Duodenal mucosa (tissue), 2 donors: Measurements from ENCODE around the gene PLB1.

Experiments
- H3K27ac ChIP-seq: one replicate; pipeline ENCODE4 v1.7.0; 2013; ENCODE audit warnings: low read depth, low read length
- H3K27me3 ChIP-seq, 2 donors: one replicate each; pipeline ENCODE4 v1.7.0; 2013; ENCODE audit warnings: low read length in 2 of 2, control low read depth in 1 of 2; ENCODE audit not compliant: insufficient read depth in 2 of 2, control insufficient read depth in 1 of 2
- H3K36me3 ChIP-seq, 2 donors: one replicate each; pipeline ENCODE4 v1.7.0; 2013; ENCODE audit warnings: low read length in 2 of 2, control low read depth in 1 of 2; ENCODE audit not compliant: insufficient read depth in 2 of 2, control insufficient read depth in 1 of 2
- H3K4me1 ChIP-seq, 2 donors: one replicate each; pipeline ENCODE4 v1.7.0; 2013; ENCODE audit warnings: low read length in 2 of 2, control low read depth in 1 of 2; ENCODE audit not compliant: insufficient read depth in 2 of 2, control insufficient read depth in 1 of 2
- H3K4me3 ChIP-seq, 2 donors: one replicate each; pipeline ENCODE4 v1.7.0; 2013; ENCODE audit warnings: low read length in 2 of 2, low read depth in 1 of 2
- H3K9ac ChIP-seq, 2 donors: one replicate each; pipeline ENCODE4 v1.7.0; 2013; ENCODE audit warnings: low read length in 2 of 2, low read depth in 1 of 2
- H3K9me3 ChIP-seq, 2 donors: one replicate each; pipeline ENCODE4 v1.7.0; 2013; ENCODE audit warnings: low read length in 2 of 2, control low read depth in 1 of 2; ENCODE audit not compliant: control insufficient read depth in 1 of 2

PLB1 gene, protein sequence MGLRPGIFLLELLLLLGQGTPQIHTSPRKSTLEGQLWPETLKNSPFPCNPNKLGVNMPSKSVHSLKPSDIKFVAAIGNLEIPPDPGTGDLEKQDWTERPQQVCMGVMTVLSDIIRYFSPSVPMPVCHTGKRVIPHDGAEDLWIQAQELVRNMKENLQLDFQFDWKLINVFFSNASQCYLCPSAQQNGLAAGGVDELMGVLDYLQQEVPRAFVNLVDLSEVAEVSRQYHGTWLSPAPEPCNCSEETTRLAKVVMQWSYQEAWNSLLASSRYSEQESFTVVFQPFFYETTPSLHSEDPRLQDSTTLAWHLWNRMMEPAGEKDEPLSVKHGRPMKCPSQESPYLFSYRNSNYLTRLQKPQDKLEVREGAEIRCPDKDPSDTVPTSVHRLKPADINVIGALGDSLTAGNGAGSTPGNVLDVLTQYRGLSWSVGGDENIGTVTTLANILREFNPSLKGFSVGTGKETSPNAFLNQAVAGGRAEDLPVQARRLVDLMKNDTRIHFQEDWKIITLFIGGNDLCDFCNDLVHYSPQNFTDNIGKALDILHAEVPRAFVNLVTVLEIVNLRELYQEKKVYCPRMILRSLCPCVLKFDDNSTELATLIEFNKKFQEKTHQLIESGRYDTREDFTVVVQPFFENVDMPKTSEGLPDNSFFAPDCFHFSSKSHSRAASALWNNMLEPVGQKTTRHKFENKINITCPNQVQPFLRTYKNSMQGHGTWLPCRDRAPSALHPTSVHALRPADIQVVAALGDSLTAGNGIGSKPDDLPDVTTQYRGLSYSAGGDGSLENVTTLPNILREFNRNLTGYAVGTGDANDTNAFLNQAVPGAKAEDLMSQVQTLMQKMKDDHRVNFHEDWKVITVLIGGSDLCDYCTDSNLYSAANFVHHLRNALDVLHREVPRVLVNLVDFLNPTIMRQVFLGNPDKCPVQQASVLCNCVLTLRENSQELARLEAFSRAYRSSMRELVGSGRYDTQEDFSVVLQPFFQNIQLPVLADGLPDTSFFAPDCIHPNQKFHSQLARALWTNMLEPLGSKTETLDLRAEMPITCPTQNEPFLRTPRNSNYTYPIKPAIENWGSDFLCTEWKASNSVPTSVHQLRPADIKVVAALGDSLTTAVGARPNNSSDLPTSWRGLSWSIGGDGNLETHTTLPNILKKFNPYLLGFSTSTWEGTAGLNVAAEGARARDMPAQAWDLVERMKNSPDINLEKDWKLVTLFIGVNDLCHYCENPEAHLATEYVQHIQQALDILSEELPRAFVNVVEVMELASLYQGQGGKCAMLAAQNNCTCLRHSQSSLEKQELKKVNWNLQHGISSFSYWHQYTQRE (N-terminal part only)

DNA sequence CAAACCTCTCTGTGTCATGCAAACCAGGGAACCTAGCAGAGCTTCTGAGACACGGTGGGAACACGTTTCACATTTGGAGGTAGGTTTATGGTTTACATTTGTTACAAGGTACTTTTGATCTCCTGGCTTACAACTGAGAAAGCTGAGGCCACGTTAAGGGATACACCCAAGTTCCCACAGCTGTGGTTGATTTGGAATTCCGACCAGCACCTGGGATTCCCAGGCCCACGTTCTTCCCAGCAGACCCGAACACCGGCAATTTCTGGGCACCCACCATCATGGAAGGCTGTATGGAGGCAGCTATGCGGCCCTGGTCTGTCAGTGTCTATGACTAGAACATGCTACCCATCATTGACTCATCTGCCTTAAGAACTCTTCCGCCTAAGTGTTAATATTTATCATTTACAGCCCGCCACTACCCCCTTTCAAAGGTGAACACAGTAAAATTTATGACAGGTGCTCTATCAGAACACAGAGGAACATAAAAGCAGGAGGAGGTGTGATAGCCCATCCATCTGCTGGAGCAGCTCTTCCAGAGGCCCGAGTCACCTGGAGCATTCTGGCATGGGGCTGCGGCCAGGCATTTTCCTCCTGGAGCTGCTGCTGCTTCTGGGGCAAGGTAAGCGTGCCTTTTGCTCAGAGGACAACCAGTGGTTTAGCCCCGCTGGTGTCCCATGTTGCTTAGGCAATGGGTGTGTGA, at the start of gene PLB1:
TSS of gene PLB1 (plus strand) at position 510 of the 700 bp plus-strand sequence. CDS start at position 565, 55 bp downstream.
- Histone ChIP-seq H3K9ac (no peak within 1 kb of the TSS), H3K4me3 (no peak within 1 kb of the TSS), H3K9me3 (no peaks in the 10 kb centered on the region), H3K4me1 (peaks cover 0 to 16% of the 10 kb centered on the region in 2 donors), H3K27me3 (no peaks in the 10 kb centered on the region), H3K27ac (no peak within 1 kb of the TSS), H3K36me3 (no peaks in the 10 kb centered on the region)

DNA sequence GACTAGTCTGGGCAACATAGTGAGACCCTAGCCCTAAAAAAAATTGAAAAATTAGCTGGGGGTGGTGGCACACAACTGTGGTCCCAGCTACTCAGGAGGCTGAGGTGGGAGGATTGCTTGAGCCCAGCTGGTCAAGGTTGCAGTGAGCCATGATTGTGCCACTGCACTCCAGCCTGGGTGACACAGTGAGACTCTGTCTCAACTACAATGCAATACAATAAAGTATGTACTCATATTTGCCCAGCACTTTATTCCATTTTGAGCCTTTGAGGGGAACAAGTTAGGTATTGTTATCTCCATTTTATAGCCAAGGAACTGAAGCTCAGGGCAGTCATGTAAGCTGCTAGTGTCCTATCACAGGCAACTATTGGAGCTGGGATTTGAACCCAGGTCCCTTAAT, 49.3 kb upstream of the PLB1 start:
- no peak overlapping the region for H3K27ac ChIP-seq
- no peak overlapping the region for H3K4me3 ChIP-seq
- H3K9ac ChIP-seq = no peak overlapping the region
- no peaks in the 10 kb centered on the region for H3K9me3 ChIP-seq
- H3K36me3 ChIP-seq = no peaks in the 10 kb centered on the region
- H3K27me3 ChIP-seq = no peaks in the 10 kb centered on the region
- no peaks in the 10 kb centered on the region for H3K4me1 ChIP-seq

DNA sequence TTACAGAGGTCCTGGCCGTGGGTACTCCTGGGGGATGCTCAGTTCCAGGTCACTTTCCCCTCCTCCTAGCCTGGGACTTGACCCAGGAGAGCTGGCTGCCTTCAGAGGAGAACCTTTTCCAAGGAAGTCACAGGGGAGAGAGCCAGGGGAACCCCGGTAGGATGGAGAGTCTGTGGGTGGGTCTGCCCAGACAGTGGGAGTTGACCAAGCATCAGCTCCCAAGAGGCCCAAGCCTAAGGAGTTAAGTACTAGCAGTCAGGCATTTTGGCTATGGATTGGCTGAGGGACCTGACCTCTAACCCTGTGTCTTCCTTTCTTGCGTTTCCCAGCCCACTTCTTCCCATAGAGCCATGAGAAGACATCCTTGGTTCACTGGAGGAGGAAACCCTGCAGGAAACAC, 48.8 kb upstream of the PLB1 start:
- Histone ChIP-seq H3K4me1 (no peaks in the 10 kb centered on the region), H3K9ac (no peak overlapping the region), H3K4me3 (no peak overlapping the region)

DNA sequence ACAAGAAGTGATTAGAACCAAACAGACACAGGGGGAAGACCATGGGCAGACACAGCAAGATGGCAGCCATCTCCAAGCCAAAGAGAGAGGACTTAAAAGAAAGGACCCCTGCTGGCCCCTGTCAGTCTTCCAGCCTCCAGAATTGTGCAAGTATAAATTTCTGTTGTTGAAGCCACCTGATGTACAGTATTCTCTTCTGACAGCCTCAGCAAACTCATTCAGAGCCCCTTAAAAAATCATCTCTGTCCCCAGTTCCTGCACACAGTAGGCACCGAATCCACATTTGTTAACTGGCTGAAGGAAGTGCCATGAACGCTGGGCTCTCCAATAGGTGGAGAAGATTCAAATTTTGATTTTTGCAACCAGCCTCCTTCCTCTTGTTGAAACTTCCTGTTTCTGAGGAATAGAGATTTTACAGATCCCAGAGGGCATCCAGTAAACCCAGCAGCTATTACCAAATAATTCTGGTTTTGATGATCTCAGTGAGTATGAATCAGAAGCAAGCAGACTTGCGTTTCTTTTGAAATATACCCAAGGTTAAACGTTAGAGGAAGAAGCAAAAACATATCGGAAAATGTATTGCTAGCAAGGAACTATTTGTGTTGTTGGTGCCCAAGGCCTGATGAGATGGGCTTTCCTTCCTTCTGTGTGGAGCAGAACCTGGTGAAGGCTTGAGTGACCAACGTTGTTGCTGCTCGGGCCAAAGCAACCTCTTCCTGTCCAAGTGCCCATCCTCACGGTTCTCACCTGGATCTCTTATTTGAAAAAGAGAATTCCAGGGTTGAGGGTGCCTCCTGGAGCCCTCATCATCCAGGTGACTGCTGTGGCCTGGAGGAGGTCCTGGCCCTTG, 47.7 kb upstream of the PLB1 start:
- H3K27ac ChIP-seq = no peak overlapping the region
- H3K9ac ChIP-seq = no peak overlapping the region
- no peaks in the 10 kb centered on the region for H3K9me3 ChIP-seq
- H3K36me3 ChIP-seq = no peaks in the 10 kb centered on the region
- no peak overlapping the region for H3K4me3 ChIP-seq
- H3K4me1 ChIP-seq = no peaks in the 10 kb centered on the region
- H3K27me3 ChIP-seq = no peaks in the 10 kb centered on the region

More for the DNA sequence above, 48.8 kb upstream of the PLB1 start:
- Histone ChIP-seq H3K9me3 (no peaks in the 10 kb centered on the region), H3K36me3 (no peaks in the 10 kb centered on the region), H3K27ac (no peak overlapping the region), H3K27me3 (no peaks in the 10 kb centered on the region)

DNA sequence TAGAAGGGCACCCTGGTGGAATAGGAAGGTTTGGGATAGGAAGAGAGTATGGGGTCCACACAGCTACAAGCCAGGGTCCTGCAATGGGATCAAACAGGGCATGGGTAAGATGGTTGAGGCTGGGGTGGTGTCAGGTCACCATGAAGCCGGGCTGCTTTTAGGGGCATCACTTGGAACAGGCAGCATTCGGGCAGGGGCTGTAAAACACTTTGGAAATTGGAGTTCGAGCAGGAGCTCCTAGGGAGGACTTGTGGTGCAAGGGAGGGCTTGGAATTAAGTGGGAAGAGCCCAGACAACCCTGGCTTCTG, 47.1 kb upstream of the PLB1 start:
- Histone ChIP-seq H3K9ac (no peak overlapping the region), H3K4me3 (no peak overlapping the region), H3K36me3 (no peaks in the 10 kb centered on the region), H3K4me1 (no peaks in the 10 kb centered on the region), H3K27ac (no peak overlapping the region), H3K27me3 (no peaks in the 10 kb centered on the region), H3K9me3 (no peaks in the 10 kb centered on the region)

DNA sequence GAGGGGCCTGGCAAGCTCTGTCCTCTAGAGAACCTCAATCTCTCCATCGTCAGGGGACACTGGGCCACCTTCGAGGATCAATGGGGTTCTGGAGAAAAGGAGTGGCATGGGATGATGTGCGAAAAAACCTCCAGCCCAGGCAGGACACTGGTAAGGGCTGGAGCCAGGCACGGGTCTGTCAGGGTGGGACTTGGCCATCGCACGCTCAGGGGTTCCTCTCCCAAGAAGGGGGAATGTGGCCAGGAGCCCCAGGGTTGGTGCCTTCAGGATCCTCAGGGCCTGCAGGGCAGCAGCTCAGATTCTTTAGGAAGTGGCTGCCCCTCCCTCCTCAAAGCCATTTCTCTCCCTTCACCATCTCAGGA, 46.8 kb upstream of the PLB1 start:
- H3K4me1 ChIP-seq = no peaks in the 10 kb centered on the region

DNA sequence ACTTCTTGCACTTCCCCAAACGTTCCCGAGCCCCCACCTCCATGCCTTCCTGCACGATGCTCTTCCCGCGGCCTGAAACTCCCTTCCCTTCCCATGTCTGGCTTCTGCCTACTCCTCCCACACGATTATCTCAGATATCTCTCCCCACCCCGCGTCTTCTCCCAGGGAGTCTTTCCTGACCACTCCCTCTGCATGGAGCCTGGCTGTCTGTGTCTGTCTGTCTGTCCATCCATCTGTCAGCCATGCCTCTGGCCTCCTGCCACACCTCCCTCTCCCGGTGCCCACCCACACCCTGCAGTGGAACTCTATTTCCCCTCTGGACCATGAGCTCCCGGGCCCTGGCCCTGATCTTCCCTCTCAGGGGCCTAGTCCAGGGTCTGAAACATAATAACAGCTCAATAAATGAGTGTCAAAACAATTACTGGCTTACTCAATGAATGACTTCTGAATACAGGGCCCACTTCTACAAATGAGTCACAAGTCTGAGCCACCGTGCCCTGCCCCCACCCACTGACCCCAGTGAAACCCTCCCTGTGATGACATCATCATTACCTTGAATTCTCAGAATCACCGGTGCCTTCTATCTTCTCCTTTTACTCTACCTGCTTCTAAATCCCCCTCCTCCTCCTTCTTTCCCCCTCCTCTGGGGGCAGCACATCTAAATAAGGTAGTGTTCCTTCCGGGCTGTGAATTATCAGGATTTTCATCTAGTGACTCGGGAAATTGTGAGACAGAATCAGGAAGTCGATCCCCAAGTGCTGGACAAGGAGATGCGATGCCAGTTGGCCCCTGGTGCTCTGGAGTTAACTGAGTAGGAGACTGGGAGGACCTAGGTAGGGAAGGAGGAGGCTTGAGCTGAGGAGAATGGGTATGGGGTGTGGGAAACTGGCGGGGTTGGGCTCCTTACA, 46.1 kb upstream of the PLB1 start:
- no peaks in the 10 kb centered on the region for H3K36me3 ChIP-seq
- no peaks in the 10 kb centered on the region for H3K9me3 ChIP-seq
- H3K4me3 ChIP-seq = no peak overlapping the region
- H3K9ac ChIP-seq = no peak overlapping the region
- H3K27ac ChIP-seq = no peak overlapping the region
- no peaks in the 10 kb centered on the region for H3K27me3 ChIP-seq
- no peaks in the 10 kb centered on the region for H3K4me1 ChIP-seq

More for the DNA sequence above, 46.8 kb upstream of the PLB1 start:
- Histone ChIP-seq H3K36me3 (no peaks in the 10 kb centered on the region), H3K27me3 (no peaks in the 10 kb centered on the region), H3K4me3 (no peak overlapping the region), H3K9ac (no peak overlapping the region), H3K9me3 (no peaks in the 10 kb centered on the region), H3K27ac (no peak overlapping the region)

DNA sequence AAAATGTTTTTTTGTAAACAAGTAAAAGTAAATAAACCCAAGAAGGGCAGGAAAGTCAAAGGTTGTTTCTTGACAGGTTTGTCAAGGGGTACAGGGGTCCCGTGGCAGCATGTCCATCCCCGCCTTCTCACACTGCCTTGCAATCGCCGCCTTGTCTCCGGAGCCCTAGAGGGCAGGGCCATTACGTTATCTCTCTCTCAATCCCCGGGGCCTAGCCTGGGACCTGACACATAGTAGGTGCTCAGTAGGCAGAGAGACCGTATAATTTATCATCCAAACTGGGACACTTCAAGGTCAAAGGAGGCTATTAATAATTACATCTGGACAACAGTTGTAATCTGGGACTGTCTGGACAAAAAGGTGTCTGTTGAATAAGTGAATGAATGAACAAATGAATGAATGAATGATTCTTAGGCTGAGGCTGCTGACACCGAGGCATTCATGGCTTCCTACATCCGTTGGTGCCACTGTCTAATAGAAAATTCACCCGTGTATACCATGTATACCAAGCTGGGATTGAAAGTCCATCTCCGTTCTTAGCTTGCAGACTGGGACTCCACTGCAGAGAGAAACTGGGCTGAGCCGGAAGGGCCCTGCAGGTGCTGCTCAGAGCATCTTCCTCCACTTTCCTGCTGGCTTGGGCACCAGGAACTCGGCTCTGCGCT, 44.8 kb upstream of the PLB1 start:
- no peaks in the 10 kb centered on the region for H3K4me1 ChIP-seq
- no peak overlapping the region for H3K4me3 ChIP-seq
- no peaks in the 10 kb centered on the region for H3K36me3 ChIP-seq
- no peaks in the 10 kb centered on the region for H3K27me3 ChIP-seq
- H3K27ac ChIP-seq = no peak overlapping the region
- no peaks in the 10 kb centered on the region for H3K9me3 ChIP-seq
- H3K9ac ChIP-seq = no peak overlapping the region
